NCI-H1048 (cell line): ENCODE measurements around the gene PLEKHG2.

Experiments
- DNase-seq: peaks from one replicate; lab custom pipeline; 2025; lab: John Stamatoyannopoulos, UW

The PLEKHG2 gene

DNA sequence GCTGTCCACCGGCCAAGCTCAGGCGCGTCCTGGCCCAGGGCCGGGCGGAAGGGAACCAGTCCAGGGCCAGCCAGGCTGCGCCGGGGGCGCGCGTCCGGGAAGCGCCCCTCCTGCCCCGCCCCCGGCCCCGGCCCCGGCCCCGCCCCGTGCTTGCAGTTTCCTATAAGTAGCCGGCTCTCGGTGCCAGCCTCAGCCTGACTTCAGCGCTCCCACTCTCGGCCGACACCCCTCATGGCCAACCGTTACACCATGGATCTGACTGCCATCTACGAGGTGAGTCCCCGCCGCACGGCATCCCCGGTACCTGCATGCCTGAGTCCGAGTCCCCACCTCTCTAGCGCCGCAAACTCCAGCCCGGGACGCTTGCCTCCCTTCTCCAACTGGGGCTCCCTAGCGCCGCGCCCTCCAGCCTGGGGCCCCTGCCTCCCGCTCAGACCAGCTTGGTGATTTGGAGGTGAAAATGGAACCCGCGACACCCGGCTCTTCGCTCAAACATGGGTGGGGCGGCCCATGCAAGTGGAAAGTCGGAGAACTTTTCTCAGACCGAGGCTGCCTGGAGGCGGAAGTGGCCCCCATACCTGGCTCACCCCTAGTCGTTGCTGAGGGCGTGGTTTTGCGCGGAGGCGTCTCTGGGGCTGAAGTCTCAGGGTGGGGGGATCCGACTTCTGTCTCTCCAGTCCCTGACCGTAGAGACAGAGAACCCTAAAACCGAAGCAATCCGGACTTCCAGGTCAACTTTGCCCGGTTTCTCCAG, 5.6 kb upstream of the PLEKHG2 start, which contains the start of gene ZFP36:
ZFP36 (plus strand) TSS at position 192 of the 754 bp plus-strand sequence; CDS start at position 250, 58 bp downstream.
- no peak for DNase-seq

DNA sequence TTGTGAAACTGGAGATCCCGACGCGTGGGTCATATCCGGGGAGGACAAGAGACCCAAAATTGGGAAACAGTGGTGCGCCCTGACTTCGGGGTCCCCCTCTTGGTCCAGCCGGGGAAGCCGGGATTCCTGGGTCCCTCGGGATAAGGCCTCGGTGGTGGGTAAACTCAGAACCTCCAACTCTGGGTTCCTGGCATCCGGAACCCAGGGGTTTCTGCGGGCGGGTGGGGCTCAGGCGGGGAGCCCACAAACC, 5.1 kb upstream of the PLEKHG2 start:
- DNase-seq = no peak

- DNase-seq = no peak
Measured at GRCh38 chr19:39407660-39408391, 4.6 kb upstream of the PLEKHG2 start.

DNA sequence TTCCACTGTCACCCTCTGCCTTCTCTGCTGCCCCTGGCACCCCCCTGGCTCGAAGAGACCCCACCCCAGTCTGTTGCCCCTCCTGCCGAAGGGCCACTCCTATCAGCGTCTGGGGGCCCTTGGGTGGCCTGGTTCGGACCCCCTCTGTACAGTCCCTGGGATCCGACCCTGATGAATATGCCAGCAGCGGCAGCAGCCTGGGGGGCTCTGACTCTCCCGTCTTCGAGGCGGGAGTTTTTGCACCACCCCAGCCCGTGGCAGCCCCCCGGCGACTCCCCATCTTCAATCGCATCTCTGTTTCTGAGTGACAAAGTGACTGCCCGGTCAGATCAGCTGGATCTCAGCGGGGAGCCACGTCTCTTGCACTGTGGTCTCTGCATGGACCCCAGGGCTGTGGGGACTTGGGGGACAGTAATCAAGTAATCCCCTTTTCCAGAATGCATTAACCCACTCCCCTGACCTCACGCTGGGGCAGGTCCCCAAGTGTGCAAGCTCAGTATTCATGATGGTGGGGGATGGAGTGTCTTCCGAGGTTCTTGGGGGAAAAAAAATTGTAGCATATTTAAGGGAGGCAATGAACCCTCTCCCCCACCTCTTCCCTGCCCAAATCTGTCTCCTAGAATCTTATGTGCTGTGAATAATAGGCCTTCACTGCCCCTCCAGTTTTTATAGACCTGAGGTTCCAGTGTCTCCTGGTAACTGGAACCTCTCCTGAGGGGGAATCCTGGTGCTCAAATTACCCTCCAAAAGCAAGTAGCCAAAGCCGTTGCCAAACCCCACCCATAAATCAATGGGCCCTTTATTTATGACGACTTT, 3.9 kb upstream of the PLEKHG2 start:
- DNase-seq = no peak

DNA sequence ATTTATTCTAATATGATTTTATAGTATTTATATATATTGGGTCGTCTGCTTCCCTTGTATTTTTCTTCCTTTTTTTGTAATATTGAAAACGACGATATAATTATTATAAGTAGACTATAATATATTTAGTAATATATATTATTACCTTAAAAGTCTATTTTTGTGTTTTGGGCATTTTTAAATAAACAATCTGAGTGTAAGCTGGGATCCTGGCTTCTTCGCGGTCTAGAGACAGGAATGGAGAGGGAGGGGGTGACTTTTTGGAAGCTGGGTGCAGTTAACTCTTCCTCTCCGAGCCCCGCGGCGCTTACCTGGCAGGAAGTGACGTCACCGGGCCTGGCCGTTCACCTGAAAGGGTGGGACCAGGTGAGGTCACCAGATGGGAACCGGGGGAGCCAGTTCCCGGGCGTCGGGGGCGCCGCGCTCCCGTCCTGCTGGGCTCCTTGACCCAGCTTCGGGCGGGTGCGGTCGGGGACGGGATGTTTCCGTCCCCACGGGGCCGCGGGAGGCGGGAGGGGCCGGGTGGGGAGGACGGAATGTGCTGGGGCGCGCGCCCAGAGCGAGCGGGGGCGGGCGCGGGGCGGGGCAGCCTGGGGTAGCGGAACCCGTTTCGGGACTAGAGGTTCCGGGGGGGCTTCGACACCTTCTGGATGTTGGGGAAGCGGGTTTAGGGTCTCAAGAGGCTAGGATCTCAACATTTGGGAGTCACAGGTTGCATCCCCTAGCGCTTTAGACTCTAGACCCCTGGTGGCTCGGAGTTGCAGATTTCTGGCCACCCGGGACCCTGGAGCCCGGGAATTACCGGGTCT, 3.1 kb upstream of the PLEKHG2 start:
- peak; percentile 83 for DNase-seq

- DNase-seq = no peak
Measured at GRCh38 chr19:39410017-39410830, 2.2 kb upstream of the PLEKHG2 start.

- no peak for DNase-seq
Measured at GRCh38 chr19:39410831-39411080, 1.7 kb upstream of the PLEKHG2 start.

- no peak for DNase-seq
Measured at GRCh38 chr19:39411081-39411831, 1.2 kb upstream of the PLEKHG2 start.

DNA sequence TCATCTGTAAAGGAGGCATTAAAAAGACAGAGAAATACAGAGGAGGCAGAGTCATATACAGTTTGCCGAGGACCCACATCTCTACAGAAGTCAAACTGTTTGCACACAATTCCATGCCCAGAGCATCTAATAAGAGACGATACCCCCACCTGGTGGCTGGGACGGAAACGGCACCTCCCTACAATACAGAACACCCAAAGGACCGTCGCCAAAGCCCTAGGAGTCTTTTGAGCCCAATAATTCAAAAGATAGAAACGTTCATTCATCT, 703 bp upstream of the PLEKHG2 start:
- no peak for DNase-seq

GRCh38 chr19:39412867-39413271, 400 bp downstream of the PLEKHG2 start:
- no peak for DNase-seq

DNA sequence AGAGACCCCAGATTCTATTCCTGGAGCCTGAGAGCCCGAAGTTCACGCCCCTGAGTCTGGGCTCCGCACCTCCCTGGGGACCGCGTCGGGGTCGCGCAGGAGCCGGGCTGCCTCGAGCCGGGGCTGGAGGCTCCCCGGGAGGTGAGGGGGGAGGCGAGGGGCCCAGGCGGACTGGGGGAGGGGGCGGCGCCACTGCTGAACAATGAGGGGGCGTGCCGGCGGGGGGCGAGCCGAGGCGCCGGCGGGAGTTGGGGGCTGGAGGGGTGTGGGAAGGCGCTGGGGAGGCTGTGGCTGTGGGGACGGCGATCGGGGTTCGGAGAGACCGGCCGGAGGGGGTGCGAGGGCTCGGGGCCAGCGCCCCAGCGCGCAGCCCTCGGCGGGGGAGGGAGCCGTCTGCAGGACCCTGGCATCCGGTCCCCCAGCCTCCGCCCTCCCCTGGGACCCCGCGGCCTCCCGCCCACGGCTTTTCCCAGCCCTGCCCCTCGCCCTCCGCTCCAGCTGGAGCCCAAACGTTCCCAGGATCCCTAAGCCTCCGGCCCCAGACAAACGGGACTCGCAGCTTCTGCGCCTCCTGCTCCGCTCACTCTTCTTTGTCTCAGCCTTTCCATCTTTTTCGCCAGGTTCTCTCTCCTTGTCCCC, 922 bp downstream of the PLEKHG2 start:
- DNase-seq = no peak

DNA sequence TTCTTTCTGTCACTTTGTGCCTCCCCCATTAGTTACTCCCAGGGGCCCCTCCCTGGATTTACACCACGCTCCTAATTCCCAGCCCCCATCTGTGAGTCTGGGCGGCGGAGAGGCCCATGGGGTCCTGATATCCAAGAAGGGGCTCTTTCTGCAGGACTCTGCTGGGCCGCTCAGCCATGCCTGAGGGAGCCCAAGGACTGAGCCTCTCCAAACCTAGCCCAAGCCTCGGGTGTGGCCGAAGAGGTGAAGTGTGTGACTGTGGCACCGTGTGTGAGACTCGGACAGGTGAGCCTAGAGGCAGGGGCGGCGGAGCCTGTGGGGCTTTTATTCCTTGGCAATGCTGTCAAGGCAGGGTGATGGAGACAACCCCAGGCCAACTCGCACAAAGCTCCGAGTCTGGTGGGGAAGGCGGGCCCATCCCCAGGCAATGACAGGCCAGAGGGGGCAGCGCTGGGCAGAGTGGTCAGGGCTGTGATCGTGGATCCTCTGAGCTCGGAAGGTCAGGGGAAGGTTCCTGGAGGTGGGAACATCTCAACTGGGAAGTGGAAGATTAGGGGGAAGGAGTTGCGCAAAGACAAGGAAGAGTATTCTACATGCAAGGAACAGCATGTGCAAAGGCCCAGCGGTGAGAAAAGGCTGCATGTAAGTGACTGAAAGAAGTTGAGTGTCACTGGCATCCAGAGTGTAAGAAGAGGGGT, 1.6 kb downstream of the PLEKHG2 start:
- DNase-seq = no peak

- DNase-seq = no peak
Measured at GRCh38 chr19:39415111-39416046, 2.9 kb downstream of the PLEKHG2 start.

- DNase-seq = no peak
Measured at GRCh38 chr19:39416152-39417120, 4.0 kb downstream of the PLEKHG2 start.

- no peak for DNase-seq
Measured at GRCh38 chr19:39417463-39418181, 5.2 kb downstream of the PLEKHG2 start.

DNA sequence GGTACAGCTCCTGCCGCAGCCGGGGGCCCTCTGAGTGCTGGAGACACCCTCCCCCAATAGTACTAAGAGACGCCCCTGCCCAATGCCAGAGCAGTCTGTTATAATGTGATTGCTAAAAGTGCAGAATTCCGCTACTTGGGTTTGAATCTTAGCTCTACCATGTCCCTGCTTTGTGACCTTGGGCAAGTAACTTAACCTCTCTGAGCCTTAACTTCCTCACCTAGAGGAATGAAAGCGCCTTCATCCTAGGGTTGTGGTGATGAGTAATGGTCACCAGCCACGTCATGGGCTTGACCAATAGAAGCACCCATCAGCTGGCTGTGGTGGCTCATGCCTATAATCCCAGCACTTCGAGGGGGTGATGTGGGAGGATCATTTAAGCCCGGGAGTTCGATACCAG, 6.5 kb downstream of the PLEKHG2 start:
- no peak for DNase-seq

DNA sequence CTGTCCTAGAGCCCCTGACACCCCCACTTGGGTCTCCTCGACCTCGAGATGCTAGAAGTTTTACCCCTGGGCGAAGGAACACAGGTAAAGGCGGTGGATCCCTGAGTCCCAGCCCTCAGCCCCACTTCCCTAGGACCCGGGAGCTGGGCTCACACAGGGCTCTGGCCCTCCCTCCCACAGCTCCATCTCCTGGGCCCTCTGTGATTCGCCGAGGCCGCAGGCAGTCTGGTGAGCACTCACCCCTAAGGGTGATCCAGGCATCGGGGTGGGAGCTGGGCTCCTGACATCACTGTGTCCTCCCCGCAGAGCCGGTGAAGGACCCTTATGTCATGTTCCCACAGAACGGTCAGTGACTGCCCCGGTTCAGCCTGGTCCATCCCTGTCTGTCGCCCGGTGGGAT, 8.3 kb downstream of the PLEKHG2 start:
- DNase-seq = no peak
